OCI-LY3 (cell line): Measurements from ENCODE around the gene NRXN2.

Experiments used
- H2AFZ ChIP-seq: fragments of 200-600, 300-600 bp; shearing (Covaris generic); 2 replicates; pipeline ENCODE4 v1.6.0; 2014; ENCODE audit warnings: antibody characterized with exemption, low read depth, low read length
- H3K27ac ChIP-seq: fragments of 200-600, 300-600 bp; sonication (generic); 2 replicates; pipeline ENCODE4 v1.5.1; 2014; ENCODE audit warnings: mild to moderate bottlenecking, low read length, moderate library complexity, mixed read lengths
- H3K27me3 ChIP-seq: fragments of 200-600, 300-600 bp; sonication (generic); 2 replicates; pipeline ENCODE4 v1.6.1; 2014; ENCODE audit warnings: low read depth, low read length, mixed read lengths
- H3K36me3 ChIP-seq: fragments of 200-600, 300-600 bp; sonication (generic); replicated peaks from 2 replicates; pipeline ENCODE3; 2014; ENCODE audit warnings: low read depth, low read length, mixed read lengths
- H3K4me1 ChIP-seq: fragments of 300-600, 200-600 bp; sonication (generic); 2 replicates; pipeline ENCODE4 v1.6.1; 2014; ENCODE audit warnings: low read length, mixed read lengths
- H3K4me2 ChIP-seq: fragments of 200-600, 300-600 bp; sonication (generic); 2 replicates; pipeline ENCODE4 v1.6.1; 2014; ENCODE audit warnings: low read length, mixed read lengths
- H3K4me3 ChIP-seq: fragments of 300-600, 200-600 bp; sonication (generic); 2 replicates; pipeline ENCODE4 v1.5.1; 2014; ENCODE audit warnings: antibody characterized with exemption, mild to moderate bottlenecking, low read length, moderate library complexity
- H3K79me2 ChIP-seq: fragments of 300-600, 200-600 bp; shearing (Covaris generic); 2 replicates; pipeline ENCODE4 v1.6.1; 2014; ENCODE audit warnings: mild to moderate bottlenecking, low read length, mixed read lengths
- H3K9ac ChIP-seq: fragments of 300-600, 200-600 bp; shearing (Covaris generic); 2 replicates; pipeline ENCODE4 v1.6.0; 2014; ENCODE audit warnings: mild to moderate bottlenecking, low read length, moderate library complexity
- H3K9me3 ChIP-seq: fragments of 200-600, 300-600 bp; shearing (Covaris generic); 2 replicates; pipeline ENCODE4 v1.6.1; 2014; ENCODE audit warnings: low read length, mixed read lengths; ENCODE audit not compliant: insufficient read depth
- H4K20me1 ChIP-seq: fragments of 200-600, 300-600 bp; sonication (generic); 2 replicates; pipeline ENCODE4 v1.6.1; 2016; ENCODE audit warnings: low read length, mixed read lengths; ENCODE audit not compliant: insufficient read depth
- EZH2phosphoT487 ChIP-seq: fragments of 200-600 bp; shearing (Covaris generic); IDR thresholded peaks from 2 replicates; pipeline ENCODE4 v1.6.1; 2018; ENCODE audit warnings: antibody characterized with exemption, mixed run types, low read depth
- TF ChIP-seq, protein P1 (sequence below): fragments of 200-600, 300-600 bp; sonication (generic); IDR thresholded peaks from 2 replicates; pipeline ENCODE4 v1.5.1; 2014; ENCODE audit warnings: antibody characterized with exemption, low read length, low read depth

NRXN2 gene

GRCh38 chr11:64564947-64565889, 157.8 kb downstream of the NRXN2 start:
- H3K4me1 ChIP-seq = 0 out of 2 replicates have a peak, but pooled peaks cover 5% of the 10 kb centered on the region
- H3K9me3 ChIP-seq = no peaks in the 10 kb centered on the region
- H3K4me2 ChIP-seq = no peak overlapping the region
- H3K27ac ChIP-seq = no peak overlapping the region
- H3K36me3 ChIP-seq = no peaks in the 10 kb centered on the region
- no peak overlapping the region for H3K9ac ChIP-seq
- TF ChIP-seq EZH2phosphoT487 = no peak
- TF ChIP-seq, protein P1, sequence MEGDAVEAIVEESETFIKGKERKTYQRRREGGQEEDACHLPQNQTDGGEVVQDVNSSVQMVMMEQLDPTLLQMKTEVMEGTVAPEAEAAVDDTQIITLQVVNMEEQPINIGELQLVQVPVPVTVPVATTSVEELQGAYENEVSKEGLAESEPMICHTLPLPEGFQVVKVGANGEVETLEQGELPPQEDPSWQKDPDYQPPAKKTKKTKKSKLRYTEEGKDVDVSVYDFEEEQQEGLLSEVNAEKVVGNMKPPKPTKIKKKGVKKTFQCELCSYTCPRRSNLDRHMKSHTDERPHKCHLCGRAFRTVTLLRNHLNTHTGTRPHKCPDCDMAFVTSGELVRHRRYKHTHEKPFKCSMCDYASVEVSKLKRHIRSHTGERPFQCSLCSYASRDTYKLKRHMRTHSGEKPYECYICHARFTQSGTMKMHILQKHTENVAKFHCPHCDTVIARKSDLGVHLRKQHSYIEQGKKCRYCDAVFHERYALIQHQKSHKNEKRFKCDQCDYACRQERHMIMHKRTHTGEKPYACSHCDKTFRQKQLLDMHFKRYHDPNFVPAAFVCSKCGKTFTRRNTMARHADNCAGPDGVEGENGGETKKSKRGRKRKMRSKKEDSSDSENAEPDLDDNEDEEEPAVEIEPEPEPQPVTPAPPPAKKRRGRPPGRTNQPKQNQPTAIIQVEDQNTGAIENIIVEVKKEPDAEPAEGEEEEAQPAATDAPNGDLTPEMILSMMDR = peak; percentile 31; the same call in 1 of the 2 replicates
- no peak overlapping the region for H3K4me3 ChIP-seq
- no peaks in the 10 kb centered on the region for H3K27me3 ChIP-seq
- H3K79me2 ChIP-seq = no peaks in the 10 kb centered on the region
- H4K20me1 ChIP-seq = no peaks in the 10 kb centered on the region
- no peak overlapping the region for H2AFZ ChIP-seq

GRCh38 chr11:64564419-64564818, 158.6 kb downstream of the NRXN2 start:
- Histone ChIP-seq H3K27ac (no peak overlapping the region), H3K79me2 (no peaks in the 10 kb centered on the region), H3K4me1 (0 out of 2 replicates have a peak, but pooled peaks cover 5% of the 10 kb centered on the region), H3K36me3 (no peaks in the 10 kb centered on the region), H2AFZ (no peak overlapping the region), H3K4me2 (no peak overlapping the region), H3K27me3 (no peaks in the 10 kb centered on the region), H3K9ac (no peak overlapping the region), H3K9me3 (no peaks in the 10 kb centered on the region), H4K20me1 (no peaks in the 10 kb centered on the region), H3K4me3 (no peak overlapping the region)
- TF ChIP-seq EZH2phosphoT487 = no peak
- TF ChIP-seq, protein P1 = no peak

DNA sequence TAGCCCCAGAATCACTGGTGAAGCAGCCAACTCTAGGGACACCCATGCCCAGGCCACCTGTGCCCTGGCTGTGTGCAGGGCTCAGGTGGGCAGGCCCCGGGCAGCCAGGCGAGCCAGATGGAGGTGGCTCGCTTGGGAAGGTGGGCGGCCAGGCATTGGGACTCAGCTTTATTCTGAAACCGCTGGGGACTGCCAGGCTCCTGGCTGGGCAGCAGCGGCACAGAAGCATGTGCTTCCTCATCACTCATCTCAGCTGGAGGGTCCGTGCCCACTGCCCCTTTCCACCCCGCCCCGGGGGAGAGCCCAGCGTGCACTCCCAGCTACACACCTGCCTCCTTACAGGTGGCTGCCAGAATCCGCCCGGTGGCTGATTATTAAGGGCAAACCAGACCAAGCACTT, 159.0 kb downstream of the NRXN2 start:
- 0 out of 2 replicates have a peak, but pooled peaks cover 5% of the 10 kb centered on the region for H3K4me1 ChIP-seq
- H4K20me1 ChIP-seq = no peaks in the 10 kb centered on the region
- no peak overlapping the region for H3K4me3 ChIP-seq
- H3K79me2 ChIP-seq = no peaks in the 10 kb centered on the region
- H3K36me3 ChIP-seq = no peaks in the 10 kb centered on the region
- TF ChIP-seq, protein P1 = no peak
- no peak for TF ChIP-seq EZH2phosphoT487
- no peak overlapping the region for H2AFZ ChIP-seq
- no peaks in the 10 kb centered on the region for H3K9me3 ChIP-seq
- H3K9ac ChIP-seq = no peak overlapping the region
- no peak overlapping the region for H3K27ac ChIP-seq
- H3K4me2 ChIP-seq = no peak overlapping the region
- no peaks in the 10 kb centered on the region for H3K27me3 ChIP-seq

DNA sequence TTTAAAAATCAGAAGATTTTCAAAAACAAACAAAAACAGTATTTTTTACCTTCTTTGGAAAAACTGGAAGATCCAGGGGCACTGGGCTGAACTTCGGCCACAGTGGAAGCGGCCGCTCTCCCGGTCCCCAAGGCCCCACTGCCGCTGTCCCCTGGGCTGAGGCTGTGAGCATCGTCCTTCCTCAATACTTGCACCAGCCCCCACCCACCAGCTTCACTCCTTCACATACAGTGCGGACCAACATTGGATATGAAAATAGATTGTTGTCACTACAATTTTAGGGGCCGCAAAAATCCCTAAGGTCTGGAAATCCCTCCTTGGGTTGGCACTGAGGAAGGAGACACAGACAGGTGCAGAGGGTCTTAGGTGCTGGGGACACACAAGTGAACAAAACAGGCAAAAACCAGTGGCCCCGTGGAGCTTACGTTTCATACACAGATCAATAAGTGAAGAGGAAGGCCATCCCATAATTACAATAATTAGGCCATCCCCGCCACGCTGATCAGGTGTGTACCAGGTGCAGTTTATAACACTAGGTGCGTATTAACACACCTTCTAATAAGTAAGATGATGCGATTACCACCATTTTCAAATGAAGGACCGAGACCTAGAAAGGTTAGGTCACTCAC, 160.2 kb downstream of the NRXN2 start:
- H3K4me2 ChIP-seq = no peak overlapping the region
- H3K27me3 ChIP-seq = no peaks in the 10 kb centered on the region
- H3K27ac ChIP-seq = no peak overlapping the region
- TF ChIP-seq, protein P1 = no peak
- no peak for TF ChIP-seq EZH2phosphoT487
- H3K79me2 ChIP-seq = no peaks in the 10 kb centered on the region
- no peaks in the 10 kb centered on the region for H4K20me1 ChIP-seq
- H2AFZ ChIP-seq = no peak overlapping the region
- no peak overlapping the region for H3K4me3 ChIP-seq
- H3K9ac ChIP-seq = no peak overlapping the region
- H3K4me1 ChIP-seq = 0 out of 2 replicates have a peak, but pooled peaks cover 5% of the 10 kb centered on the region
- no peaks in the 10 kb centered on the region for H3K36me3 ChIP-seq
- no peaks in the 10 kb centered on the region for H3K9me3 ChIP-seq
